Right lobe of liver (tissue), 4 donors: ENCODE data around the gene SP7.

Source experiments
- POLR2A ChIP-seq: fragments of 450-650 bp; IDR thresholded peaks from one replicate; pipeline ENCODE4 v1.6.1; 2017; ENCODE audit warnings: antibody characterized with exemption, mild to moderate bottlenecking
- TF ChIP-seq, protein P1 (sequence below), 4 donors: fragments of 200-600 bp in 3 of 4; fragments of 450-650 bp in 1 of 4; IDR thresholded peaks; one replicate each; pipeline versions ENCODE4 v1.5.1 to v1.8.0; 2016 to 2022; ENCODE audit warnings: antibody characterized with exemption in 4 of 4, mild to moderate bottlenecking in 2 of 4
- donor health status: DM: no; HTN: no; CAD: no.
- donor health status: DM: no; HTN: no; CAD: no.
- donor health status: DM: no; HTN: yes; CAD: no.

DNA sequence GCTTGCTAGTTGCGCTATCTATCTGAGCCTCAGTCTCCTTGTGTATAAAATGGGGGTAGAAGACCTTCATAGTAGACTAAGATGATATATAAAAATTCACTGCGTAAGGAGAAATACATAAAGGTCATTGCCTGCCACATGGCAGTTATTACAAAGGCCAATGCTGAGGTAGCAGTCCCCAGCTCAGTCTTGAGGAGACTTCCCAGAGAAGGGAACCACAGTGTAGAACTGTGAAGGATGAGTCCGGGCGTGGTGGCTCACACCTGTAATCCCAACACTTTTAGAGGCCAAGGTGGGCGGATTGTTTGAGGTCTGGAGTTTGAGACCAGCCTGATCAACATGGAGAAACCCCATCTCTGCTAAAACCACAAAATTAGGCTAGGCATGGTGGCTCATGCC, 17.1 kb upstream of the SP7 start:
- TF ChIP-seq, protein P1, sequence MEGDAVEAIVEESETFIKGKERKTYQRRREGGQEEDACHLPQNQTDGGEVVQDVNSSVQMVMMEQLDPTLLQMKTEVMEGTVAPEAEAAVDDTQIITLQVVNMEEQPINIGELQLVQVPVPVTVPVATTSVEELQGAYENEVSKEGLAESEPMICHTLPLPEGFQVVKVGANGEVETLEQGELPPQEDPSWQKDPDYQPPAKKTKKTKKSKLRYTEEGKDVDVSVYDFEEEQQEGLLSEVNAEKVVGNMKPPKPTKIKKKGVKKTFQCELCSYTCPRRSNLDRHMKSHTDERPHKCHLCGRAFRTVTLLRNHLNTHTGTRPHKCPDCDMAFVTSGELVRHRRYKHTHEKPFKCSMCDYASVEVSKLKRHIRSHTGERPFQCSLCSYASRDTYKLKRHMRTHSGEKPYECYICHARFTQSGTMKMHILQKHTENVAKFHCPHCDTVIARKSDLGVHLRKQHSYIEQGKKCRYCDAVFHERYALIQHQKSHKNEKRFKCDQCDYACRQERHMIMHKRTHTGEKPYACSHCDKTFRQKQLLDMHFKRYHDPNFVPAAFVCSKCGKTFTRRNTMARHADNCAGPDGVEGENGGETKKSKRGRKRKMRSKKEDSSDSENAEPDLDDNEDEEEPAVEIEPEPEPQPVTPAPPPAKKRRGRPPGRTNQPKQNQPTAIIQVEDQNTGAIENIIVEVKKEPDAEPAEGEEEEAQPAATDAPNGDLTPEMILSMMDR (IDR thresholded peaks at IDR 0.05): no peak
- TF ChIP-seq POLR2A: no peak
